MV-4-11 (cell line): ENCODE measurements around the gene ADAMTS20.

Experiments
- DNase-seq: peaks from one replicate; lab custom pipeline; 2025; lab: John Stamatoyannopoulos, UW

ADAMTS20 gene

DNA sequence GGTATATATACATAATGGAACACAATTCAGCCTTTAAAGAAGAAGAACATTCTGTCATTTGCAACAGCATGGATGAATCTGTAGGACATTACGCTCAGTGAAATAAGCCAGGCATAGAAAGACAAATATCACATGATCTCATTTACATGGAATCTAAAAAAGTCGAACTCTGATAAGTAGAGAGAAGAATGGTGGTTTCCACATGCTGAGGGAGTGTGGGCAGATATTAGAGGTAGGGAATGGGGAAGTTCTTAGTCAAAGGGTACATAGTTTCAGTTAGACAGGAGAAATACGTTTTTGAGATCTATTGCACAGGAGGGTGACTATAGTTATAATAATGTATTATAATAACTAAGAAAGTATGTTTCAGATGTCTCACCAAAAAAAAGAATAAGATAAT is 71.4 kb downstream of the ADAMTS20 start:
- DNase-seq: peak; percentile 83

DNA sequence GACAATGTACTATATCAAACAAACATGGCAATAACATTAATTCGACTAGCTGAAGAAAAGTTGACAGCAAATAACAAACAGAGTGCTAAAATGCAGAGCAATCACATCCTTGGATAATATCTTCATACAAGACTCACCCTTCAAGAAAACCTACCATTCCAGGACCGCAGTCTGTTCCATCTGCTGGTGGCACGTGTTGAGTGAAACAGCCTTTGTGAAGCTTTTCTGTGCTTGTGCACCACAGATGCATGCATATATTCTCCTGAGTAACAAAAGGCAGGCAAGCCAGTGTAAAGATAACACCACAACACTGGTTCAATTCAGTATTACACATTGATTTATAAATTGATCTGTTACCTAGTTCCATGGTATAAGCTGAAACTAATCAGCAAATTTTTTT is 89.3 kb downstream of the ADAMTS20 start:
- DNase-seq: no peak

DNA sequence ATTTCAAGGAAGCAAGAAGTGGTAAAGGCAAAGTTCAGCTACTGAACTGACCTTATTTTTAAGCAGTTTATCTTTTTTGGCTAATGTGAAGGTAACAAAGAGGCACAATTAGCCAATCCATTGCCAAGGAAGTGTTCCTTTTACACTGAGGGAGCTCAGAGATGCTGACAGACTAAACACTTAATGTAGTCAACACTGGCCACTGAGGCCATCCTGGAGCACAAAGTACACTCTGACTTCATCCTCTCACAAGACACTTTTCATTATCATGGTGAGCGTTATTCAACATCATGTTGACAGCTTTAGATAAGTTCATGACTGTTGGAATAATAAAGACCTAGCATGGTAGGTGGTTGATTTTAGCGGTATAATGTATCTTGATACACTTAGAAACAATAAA is 89.9 kb downstream of the ADAMTS20 start:
- DNase-seq: no peak

DNA sequence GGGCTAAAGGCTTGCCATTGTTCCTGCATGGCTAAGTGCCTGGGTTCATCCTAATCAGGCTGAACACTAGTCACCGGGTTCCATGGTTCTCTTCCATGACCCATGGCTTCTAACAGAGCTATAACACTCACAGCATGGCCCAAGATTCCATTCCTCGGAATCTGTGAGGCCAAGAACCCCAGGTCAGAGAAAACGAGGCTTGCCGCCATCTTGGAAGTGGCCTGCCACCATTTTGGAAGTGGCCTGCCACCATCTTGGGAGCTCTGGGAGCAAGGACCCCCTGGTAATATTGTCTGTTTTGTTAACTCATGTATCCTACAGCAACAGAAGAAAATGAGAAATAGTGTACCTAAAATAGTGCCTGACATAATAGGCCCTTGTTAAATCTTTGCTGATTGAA is 92.7 kb downstream of the ADAMTS20 start:
- no peak for DNase-seq

DNA sequence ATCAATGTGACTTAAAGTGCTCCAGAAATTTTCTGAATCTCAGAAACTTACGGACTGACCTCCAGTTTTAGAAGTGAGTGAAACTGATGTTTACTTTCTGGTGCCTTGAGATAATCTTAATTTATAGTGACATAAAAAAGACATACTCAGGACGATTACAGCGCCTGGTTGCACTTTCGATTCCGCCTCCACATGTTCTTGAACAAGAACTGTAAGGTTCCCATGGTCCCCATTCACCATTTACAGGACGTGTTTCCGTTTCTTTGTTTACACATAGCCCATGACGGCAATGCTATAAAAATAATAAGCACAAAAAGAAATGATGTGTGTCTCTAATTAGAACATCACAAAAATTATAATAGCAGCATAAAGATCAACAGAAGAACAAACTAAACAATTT is 98.2 kb downstream of the ADAMTS20 start:
- no peak for DNase-seq

DNA sequence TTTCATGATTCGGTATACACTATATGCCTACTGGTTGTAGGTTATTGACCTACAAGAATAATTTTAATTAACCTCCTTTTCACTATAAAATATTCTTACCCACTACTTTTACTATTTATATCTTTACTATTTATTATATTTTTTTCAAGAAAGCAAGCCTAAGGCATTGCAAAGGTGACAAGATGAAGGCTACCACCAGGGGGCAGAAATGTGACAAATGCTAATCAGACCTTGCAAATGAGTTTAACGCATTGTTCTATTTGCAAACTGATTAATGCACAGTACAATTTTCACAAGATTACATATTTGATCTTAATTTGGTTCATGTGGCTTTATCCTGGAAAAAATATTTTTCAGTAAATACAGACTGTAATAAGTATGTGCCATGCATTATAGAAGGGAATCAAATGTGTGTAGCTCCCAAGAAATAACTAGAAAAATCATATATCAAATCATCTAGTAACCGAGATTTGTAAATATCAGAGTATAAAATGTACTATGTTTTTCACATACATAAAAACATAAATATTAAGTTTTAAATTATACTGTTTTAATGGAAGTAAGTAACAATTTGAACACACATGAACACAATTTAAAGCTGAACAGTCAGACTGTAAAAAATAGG is 107.0 kb downstream of the ADAMTS20 start:
- peak; percentile 22 for DNase-seq

DNA sequence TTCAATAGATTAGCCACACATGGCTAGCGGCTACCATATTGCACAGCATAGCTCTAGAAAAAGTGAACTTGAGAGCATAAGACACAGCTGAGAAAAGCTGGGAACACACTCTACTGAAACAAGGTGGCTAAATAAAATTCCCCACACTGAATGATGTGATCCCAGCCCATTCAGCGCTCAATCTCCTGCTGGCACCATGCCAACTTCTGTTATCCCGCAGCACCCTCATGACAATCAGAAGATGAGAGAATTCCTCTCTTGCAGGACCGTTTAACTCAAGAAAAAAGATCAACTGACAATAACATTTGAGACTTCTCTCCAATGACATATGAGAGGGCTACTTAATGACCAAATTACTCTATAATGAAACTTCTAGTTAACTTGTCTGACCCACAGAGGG is 115.4 kb downstream of the ADAMTS20 start:
- DNase-seq: no peak

DNA sequence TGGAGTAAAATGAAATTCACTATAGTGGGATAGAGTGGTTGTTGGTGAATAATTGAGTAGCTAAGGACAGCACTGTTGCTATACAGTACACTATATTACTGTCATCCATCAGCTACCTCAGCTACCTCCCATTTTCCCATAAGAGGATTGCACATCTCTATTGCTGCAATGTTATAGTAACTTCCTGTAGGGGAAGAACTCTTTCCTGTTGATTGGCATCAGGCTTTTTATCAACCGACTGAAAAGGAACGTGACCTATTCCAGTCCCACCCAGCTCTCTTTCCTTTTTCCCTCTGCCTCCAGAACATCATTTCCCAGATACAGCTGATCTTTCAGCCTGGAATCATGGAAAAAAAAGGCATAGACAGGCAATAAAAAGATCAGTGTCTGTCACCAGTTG is 117.4 kb downstream of the ADAMTS20 start:
- no peak for DNase-seq

DNA sequence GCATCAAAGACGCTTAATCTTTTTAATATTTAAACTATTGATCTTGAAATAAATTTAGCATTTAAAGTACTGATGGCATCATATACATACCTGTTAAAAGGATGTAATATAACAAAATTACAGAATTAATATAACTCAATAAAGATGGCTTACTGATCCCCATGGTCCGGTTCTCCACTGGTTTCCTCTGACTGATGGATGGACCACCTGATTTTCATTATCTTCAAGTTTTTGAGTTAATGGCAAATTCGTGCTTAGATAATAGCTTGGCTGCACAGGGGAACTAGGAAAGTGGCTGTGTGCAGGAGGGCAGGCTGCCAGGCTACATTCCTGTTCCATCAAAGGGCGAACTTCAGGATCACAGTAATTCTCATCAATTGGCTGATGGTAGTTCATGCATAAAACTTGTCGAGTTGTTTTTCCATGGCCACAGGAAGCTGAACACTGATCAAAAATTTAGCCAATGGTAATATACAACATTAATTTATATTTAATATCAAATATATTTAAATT is 123.9 kb downstream of the ADAMTS20 start:
- no peak for DNase-seq

DNA sequence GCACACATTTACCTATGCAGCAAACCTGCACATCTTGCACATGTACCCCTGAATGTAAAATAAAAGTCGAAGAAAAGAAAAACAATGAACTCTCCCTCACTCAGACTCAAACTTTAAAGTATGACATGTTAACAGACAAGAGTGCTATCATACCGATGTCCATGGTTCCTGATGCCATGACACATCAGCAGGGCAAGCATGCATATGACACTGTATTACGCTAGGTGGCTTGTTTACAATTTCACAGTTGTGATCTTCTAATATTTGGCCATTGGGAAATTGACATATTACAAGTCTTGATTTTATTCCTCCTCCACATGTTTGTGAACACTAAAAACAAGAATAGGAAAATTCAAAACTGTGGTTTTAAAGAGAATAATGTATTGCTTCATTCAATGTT is 126.6 kb downstream of the ADAMTS20 start:
- no peak for DNase-seq

DNA sequence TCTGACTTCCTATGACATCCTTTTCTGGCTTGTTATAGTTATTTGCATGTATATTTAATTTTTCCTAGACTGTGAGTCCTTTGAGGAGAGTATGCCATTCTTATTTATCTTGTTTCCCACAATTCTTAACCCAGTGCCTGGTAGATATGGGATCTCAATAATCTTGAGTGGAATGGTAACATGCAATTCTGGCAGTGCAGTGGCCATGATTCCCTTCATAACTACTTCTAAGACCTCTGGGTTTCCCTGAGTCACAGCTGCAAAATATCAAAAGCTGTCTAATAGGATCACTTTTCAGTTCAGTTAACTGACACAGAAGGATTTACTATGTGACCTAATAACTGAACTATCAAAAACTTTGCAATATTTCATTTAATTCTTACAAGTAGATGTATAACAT is 135.0 kb downstream of the ADAMTS20 start:
- no peak for DNase-seq

DNA sequence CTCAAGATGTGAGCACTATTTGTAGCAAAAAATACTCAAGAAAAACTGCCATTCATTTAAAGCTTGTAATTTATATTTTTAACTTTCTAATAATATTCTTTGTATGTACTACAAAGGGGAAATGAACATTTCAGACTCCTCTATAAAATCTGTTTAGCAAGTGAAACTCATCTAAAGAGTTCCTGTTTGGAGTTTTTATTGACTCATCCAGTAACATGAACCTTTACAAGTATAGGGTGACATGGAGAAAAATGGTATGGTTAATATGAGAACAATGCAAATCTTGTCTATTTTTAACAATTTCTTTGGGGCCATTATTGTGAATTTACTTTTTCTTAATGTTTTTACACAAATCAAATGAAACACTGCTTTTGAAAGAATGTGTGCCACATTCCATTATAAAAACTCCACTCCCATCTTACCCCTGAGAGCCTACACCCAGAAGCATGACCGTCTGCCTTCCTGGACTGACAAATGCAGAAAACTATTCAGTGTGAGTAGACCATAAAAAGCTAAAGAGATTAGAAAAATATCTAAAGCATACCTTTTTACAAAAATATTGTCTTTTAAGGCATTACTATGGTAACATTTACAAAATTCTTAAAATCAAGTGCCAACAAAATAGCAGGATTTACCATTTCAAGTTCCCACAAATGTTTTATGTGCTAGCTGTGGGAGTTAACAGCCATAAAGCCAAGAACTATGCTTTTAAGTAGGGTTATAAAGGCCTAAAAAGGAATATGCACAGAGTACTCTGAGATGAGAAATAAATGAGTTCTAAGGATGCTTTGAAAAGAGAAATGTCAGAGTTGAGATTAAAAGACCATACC is 144.0 kb downstream of the ADAMTS20 start:
- peak; percentile 15 for DNase-seq

DNA sequence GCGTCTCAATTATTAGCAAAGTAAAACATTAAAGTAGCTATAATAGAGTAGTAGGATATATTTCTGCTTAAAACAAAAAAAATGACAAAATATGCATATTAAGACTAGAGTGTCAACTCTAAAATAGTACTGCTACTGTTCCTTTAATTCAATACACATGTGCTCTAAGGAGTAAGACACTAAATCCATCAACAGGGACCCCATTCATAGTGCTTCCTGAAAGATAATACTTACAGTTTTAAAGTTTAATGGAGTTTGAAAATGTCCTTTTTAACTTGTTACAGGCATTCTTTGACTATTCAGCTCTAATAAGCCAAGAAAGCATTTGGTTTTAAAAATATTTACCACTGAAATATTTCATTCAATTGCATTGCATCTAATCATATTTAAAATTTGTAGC is 145.2 kb downstream of the ADAMTS20 start:
- DNase-seq: no peak

DNA sequence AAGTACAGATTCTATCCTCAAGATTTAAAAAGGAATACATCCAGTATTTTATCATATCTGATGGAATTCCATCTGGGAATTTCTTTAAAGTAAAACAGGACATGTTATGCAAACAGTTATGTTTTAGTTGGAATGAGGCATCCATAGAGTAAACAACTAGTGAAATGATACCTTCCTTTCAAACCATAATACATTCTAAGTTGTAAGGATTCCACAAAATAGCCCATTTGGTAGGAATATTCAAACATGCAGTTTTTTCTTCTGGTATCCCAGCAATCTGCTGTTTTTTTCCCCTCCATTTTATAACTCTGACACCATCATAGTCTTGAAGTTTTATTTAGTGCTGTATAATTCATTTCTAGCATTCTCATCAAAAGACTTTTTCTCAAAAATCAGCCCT is 149.6 kb downstream of the ADAMTS20 start:
- DNase-seq: no peak

DNA sequence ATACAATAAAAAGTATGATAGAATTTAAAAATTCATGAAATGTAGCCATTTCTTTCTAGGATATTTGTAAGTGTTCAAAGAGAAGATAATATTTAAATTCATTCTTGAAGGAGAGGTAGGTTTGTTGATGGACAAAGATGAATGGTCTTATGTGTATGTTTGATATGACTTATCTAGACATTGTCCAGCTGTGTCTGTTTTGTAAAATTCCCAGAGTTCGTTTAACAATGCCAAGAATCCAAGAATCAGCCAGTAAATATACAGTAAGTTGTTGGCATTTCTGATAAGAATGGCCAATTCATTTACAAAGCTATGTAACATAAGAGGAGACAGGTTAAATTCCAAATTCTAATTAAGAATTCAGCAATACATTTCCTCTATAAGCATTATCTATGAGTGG is 150.9 kb downstream of the ADAMTS20 start:
- DNase-seq: no peak

DNA sequence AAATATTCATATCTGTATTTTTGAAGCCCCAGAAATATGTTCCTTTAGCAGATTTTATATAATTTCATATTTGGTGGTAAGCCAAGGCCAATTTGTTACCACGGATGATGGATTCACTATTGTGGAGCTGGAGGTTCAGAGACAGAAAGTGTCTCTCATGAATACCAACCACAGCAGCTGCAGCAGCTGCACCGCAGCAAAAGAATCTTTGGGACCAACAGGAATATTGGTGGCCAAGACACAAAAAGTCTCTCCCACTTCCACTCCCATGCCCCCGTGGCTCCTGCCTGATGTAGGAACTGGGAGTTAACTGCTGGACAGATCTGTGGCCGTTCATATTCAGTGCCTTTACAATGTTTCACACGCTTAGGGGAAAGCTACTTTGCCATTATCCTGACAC is 155.3 kb downstream of the ADAMTS20 start:
- DNase-seq: no peak

DNA sequence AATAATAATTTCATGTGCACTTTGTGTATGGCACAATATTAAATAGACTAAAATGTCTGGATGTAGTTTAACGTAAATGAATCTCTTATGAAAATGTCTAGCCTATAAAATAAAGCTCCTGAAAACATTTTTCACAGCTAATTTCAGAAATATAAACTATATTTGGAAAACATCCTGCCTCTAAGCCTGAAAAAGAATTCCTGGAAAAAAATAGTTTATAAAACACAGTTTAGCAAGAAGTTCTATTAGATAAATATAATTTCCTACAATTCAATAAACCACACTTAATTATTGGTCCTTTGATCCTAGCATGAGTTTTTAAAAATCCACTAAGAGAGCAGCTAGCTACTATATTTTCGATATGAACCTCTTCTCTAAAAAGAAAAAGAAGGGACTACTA is 159.9 kb downstream of the ADAMTS20 start:
- DNase-seq: no peak

DNA sequence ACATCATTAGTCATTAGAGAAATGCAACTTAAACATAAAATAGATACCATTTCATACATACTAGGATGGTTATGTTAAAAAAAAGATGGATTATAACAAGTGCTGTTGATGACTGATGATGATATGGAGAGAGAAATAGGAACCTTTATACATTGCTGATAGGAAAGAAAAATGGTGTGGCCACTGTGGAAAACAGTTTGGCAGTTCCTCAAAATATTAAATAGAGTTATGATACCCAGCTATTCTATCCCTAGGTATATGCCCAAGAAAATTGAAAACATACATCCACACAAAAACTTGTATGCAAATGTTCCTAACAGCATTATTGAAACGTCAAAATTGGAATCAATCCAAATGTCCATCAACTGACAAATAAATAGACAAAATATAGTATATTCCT is 170.1 kb downstream of the ADAMTS20 start:
- DNase-seq: no peak

DNA sequence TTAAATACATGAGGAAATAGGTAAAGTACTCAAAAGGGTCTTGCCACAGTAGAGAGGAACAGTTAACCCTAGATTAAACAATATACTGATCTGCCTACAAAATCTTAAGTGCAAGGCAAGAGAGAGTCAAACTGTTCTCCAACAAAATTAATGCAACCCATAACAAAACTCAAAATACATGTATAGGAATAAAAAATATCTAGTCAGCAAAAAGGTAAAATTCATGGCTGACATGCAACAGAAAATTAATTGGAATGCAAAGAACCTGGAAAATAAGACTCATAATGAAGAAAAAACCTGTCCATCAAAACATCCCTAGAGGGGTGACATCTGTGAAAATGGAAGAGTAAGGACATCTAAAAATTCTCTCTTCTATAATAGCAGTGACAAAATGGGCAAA is 173.6 kb downstream of the ADAMTS20 start:
- DNase-seq: no peak

DNA sequence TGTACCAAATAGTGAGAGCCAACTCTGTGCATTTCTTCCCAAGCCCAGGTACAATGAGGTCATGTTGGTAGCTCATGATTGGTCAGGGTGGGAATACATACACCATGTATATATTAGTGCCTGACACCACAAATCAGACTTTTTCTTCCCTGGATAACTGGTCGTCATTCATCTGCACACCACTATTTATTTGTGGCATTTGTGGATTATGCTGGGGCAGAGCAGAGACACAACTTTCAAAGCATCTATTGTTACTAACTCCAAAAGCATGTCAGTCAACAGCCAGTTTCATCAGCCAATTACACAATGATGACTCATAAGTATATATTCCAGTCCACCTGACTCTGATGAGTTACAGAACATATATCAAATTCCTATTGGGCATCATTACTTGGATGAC is 181.7 kb downstream of the ADAMTS20 start:
- peak; percentile 14 for DNase-seq

DNA sequence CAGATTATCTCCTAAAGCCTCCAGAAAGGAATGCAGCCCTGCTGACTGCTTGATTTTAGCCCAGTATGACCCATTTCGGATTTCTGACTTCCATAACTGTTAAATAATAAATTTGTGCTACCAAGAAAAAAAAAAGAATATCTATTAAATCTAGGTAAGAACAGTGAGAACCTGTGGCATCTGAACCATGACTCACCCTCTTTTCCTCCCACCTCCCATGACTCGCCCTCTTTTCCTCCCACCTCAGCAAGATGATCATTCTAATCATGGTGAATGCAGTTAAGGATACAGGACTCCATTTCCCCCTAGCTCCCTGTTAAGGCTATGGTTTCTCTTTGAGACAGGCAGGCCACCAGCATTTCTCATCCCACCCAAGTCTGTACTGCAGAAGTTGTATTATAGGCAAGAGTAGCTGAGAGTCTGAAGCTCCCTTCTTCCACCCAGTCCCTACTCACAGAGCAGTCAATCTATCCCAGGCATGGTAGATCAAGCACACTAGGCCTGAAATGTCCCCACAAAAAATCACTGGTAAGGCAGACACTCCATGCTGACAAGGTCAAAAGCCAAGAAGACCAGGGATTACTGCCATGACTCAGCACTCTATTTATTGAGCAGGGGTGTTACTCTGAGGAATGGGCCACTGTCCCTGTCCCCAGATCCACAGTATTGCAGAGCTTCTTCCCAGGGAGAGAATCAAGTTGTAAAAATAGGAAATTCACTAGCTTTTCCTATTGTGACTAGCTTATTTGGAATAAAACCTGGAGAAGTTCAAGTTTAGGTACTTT is 188.9 kb downstream of the ADAMTS20 start:
- no peak for DNase-seq

DNA sequence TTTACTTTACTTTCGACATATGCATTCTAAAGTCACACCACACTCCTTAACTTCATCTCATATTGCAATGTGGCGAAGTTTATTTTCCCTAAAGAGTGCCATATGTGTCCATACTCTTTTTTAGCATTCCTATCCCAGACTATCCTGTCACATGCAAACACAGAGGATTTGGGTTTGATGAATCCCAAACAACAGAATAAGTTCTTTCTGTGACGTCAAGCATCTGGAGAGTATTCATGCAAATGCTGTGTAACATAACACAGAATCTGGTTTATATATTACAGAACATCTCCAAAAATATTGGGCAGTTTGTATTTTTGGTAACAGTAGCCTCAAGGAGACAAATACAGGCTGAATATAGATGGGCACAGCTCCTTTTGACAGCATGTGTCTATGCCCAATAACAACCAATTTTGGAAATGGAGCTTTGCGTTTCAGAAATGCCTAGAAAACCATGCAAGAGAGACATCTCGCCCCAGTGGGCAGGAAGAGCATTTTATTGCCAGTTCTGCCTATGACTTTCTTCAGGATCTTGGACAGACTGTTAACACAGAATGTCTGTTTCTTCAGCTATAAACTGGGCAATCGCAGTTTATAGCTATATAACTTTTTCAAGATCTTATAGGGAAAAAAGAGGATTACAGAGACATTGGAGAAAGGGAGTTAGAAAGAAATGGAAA is 190.8 kb downstream of the ADAMTS20 start:
- DNase-seq: no peak
